ENCODE data around the gene MCTP1. TPM values are rescaled to one million over a fixed set of nuclear protein-coding genes. Genes with fewer than 3 reads are reported as not detected.

The MCTP1 gene
- total and polyA plus RNA-seq, 10 of the 15 experiments (the other 5 are each of a cell fraction or from before 2014, with no cell fraction given): 12.6 to 45.9 (median 18.8) TPM

GRCh38 chr5:95152131-95152530, 132.8 kb downstream of the MCTP1 start:
- Histone ChIP-seq H3K27me3 (replicated peaks in 1 of 2; ENCODE audit: control insufficient read depth in 2 of 2, insufficient read depth in 2 of 2, low read length in 1 of 2) (no peaks in the 10 kb centered on the region), H3K4me1 (ENCODE audit: control insufficient read depth, insufficient read depth, low read length) (no peaks in the 10 kb centered on the region), H3K27ac (ENCODE audit: control insufficient read depth, insufficient read depth) (no peak overlapping the region), H3K4me2 (ENCODE audit: control insufficient read depth, insufficient read depth) (no peak overlapping the region), H3K9me3 (replicated peaks; ENCODE audit: control insufficient read depth, insufficient read depth, low read length) (peaks cover 2% of the 10 kb centered on the region; the same call in 2 of the 3 replicates), H3K4me3 (no peak overlapping the region), H3K36me3 (ENCODE audit: control insufficient read depth in 2 of 2, insufficient read depth in 2 of 2, low read length in 1 of 2) (no peaks in the 10 kb centered on the region), H3K79me2 (ENCODE audit: control insufficient read depth, insufficient read depth, low read length) (no peaks in the 10 kb centered on the region), H2AFZ (ENCODE audit: control insufficient read depth, low read depth, low read length) (no peak overlapping the region), H3K9ac (ENCODE audit: control insufficient read depth, insufficient read depth, low read length) (no peak overlapping the region), H4K20me1 (ENCODE audit: control insufficient read depth, insufficient read depth) (no peaks in the 10 kb centered on the region)
- intact Hi-C loops (cut with micrococcal nuclease; ENCODE audit: unreplicated experiment): no loop called here
- FAIRE-seq (no peak), ATAC-seq (no peak), DNase-seq (ENCODE audit: low read depth, low spot score) (no peak)
- RAD21 ChIA-PET (ENCODE audit: unreplicated experiment): no interaction called here
- in situ Hi-C loops (cut with MboI): no loop called here
- BruUV-seq (replicated peaks): no TSS peak
- SMC1A ChIA-PET (ENCODE audit: uncharacterized antibody, unreplicated experiment): interaction anchor here (0.7 to 1.2 kb wide), 3 partner anchors 10 to 18 kb away, joined by 3 read pairs; no protein-coding TSS in a partner anchor
- TF ChIP-seq TCF3 (IDR thresholded peaks at IDR 0.05; ENCODE audit: borderline replicate concordance, insufficient read depth, low read depth, low read length) (no peak), CHD4 (IDR thresholded peaks at IDR 0.05) (no peak), SP1 (IDR thresholded peaks at IDR 0.05; ENCODE audit: low read depth, low read length) (no peak), HDAC6 (IDR thresholded peaks at IDR 0.05; ENCODE audit: unreplicated experiment) (no peak), TCF7 (IDR thresholded peaks at IDR 0.05; ENCODE audit: borderline replicate concordance) (no peak), MLLT1 (IDR thresholded peaks at IDR 0.05) (no peak), RFX5 (IDR thresholded peaks at IDR 0.05; ENCODE audit: low read depth, low read length) (no peak), TCF12 (IDR thresholded peaks at IDR 0.05; ENCODE audit: low read depth, low read length) (no peak), TBL1XR1 (IDR thresholded peaks at IDR 0.05; ENCODE audit: low read depth, low read length) (no peak), ZNF217 (IDR thresholded peaks at IDR 0.05) (no peak), ZSCAN29 (IDR thresholded peaks at IDR 0.05) (no peak), SUPT20H (IDR thresholded peaks at IDR 0.05; ENCODE audit: borderline replicate concordance, control insufficient read depth, low read depth, low read length) (no peak), BRCA1 (IDR thresholded peaks at IDR 0.05; ENCODE audit: low read depth, low read length) (no peak), WRNIP1 (IDR thresholded peaks at IDR 0.05; ENCODE audit: borderline replicate concordance, low read depth, low read length) (no peak), EGR1 (IDR thresholded peaks at IDR 0.05; ENCODE audit: borderline replicate concordance in 1 of 2, low read depth in 2 of 2, low read length in 2 of 2) (no peak), ZNF24 (IDR thresholded peaks at IDR 0.05) (no peak)
- WGBS (ENCODE audit: insufficient coverage, insufficient replicate concordance, low lambda C conversion rate, missing lambda C conversion rate): 0% methylated on average over 1 of the region's 1 CpG
- POLR2A ChIA-PET: no interaction called here
- CTCF ChIA-PET: interaction anchor here (0.9 kb wide), 1 partner anchor 13 kb away, joined by 3 read pairs; no protein-coding TSS in a partner anchor

All from GM12878 (cell line).